SK-N-MC (cell line): ENCODE results near the gene FAM72B.
"Not testable (repeated sequence)": the region's sequence is repeated elsewhere in the genome, so short reads cannot be mapped to it uniquely, and the experiment has no call there.

Experiments used
- EZH2 ChIP-seq: fragments of 200-600 bp; sonication (generic); IDR thresholded peaks from one replicate; pipeline ENCODE4 v1.6.1; 2017; ENCODE audit warnings: antibody characterized with exemption
- FOXP2 ChIP-seq: optimal IDR thresholded peaks from 2 replicates; pipeline ENCODE3; 2011; ENCODE audit warnings: mild to moderate bottlenecking, moderate library complexity; ENCODE audit not compliant: insufficient read depth; ENCODE audit errors: extremely low read length, control extremely low read depth
- POLR2AphosphoS5 ChIP-seq: IDR thresholded peaks from 2 replicates; pipeline ENCODE4 v1.6.1; 2012; ENCODE audit warnings: mild to moderate bottlenecking, low read depth, low read length, borderline replicate concordance

- TF ChIP-seq POLR2AphosphoS5, EZH2, FOXP2: not testable (repeated sequence)
These were observed 40.6 kb upstream of the FAM72B start for GRCh38 chr1:121224714-121225113.
